ENCODE data around the gene KIF1C.
A peak's percentile ranks its signal among the peaks of the same experiment; 100 is the strongest.
"Not testable (repeated sequence)": the region's sequence is repeated elsewhere in the genome, so short reads cannot be mapped to it uniquely, and the experiment has no call there.

KIF1C gene

DNA sequence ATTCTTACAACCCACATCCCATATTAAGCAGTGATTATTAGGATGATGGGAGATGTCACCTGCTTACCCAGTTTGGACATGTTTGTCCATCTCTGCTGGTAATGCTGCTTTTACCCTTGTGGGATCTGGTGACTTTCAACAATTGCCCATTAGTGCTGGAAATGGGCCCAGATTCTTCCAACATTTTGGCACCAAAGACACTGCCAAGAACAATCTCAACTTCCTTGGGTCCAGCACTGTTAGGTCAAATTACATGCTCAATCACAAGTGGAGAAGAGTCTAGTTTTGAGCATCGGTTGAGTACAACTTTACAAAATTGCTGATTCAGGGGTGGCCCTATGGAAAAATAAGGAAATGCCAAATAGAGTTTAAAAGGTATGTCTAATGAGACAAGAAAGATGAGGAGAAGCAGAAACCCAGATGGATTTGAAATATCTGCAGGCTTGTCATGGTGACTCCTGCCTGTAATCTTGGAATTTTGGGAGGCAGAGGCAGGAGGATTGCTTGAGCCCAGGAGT lies 67.5 kb downstream of the KIF1C start:
- DNase-seq (ENCODE audit: low read depth): peak; percentile 29
- TF ChIP-seq, protein P1, sequence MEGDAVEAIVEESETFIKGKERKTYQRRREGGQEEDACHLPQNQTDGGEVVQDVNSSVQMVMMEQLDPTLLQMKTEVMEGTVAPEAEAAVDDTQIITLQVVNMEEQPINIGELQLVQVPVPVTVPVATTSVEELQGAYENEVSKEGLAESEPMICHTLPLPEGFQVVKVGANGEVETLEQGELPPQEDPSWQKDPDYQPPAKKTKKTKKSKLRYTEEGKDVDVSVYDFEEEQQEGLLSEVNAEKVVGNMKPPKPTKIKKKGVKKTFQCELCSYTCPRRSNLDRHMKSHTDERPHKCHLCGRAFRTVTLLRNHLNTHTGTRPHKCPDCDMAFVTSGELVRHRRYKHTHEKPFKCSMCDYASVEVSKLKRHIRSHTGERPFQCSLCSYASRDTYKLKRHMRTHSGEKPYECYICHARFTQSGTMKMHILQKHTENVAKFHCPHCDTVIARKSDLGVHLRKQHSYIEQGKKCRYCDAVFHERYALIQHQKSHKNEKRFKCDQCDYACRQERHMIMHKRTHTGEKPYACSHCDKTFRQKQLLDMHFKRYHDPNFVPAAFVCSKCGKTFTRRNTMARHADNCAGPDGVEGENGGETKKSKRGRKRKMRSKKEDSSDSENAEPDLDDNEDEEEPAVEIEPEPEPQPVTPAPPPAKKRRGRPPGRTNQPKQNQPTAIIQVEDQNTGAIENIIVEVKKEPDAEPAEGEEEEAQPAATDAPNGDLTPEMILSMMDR (IDR thresholded peaks at IDR 0.05; ENCODE audit: low read length, missing control alignments): no peak
- H3K4me3 ChIP-seq (replicated peaks; ENCODE audit: low read depth, low read length): no peak overlapping the region

DNA sequence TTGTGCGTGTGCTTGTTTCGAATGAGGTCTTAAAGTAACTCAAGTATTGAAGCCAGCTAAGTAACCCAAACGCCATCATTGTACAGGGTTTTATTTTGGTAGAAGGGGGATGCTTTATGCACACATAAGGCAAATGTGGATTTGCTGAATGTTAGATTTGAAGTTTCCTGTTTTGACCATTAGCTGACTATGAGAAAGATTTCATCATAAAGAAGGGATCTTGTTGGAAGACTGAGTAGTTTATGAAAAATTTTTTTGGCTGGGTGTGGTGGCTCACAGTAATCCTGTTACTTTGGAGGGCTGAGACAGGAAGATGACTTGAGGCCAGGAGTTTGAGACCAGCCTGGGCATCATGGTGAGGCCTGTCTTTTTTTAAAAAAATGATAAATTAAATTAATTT lies 70.5 kb downstream of the KIF1C start:
- no peak overlapping the region for H3K4me3 ChIP-seq (replicated peaks; ENCODE audit: low read depth, low read length)
- TF ChIP-seq, protein P1 (IDR thresholded peaks at IDR 0.05; ENCODE audit: low read length, missing control alignments): no peak
- no peak for DNase-seq (ENCODE audit: low read depth)

DNA sequence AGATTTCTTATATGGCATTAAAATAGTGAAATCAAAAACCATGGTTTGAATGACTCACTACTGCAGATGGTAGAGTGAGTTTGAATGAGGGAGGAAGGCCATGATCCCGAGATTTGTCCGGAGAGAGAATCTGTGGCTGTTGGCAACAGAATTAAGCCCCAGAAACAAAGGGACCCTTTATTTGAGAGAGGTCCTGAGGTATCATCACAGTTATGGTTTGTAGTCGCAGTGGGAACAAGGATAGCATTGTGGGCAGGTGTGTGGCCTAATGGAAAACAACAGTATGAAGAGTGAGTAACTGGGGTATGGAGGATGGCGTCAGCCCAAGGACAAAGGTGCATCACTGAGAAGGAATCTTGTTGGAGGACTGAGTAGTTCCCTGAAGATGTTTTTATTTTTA lies 72.0 kb downstream of the KIF1C start:
- no peak overlapping the region for H3K4me3 ChIP-seq (replicated peaks; ENCODE audit: low read depth, low read length)
- no peak for DNase-seq (ENCODE audit: low read depth)
- TF ChIP-seq, protein P1 (IDR thresholded peaks at IDR 0.05; ENCODE audit: low read length, missing control alignments): no peak

DNA sequence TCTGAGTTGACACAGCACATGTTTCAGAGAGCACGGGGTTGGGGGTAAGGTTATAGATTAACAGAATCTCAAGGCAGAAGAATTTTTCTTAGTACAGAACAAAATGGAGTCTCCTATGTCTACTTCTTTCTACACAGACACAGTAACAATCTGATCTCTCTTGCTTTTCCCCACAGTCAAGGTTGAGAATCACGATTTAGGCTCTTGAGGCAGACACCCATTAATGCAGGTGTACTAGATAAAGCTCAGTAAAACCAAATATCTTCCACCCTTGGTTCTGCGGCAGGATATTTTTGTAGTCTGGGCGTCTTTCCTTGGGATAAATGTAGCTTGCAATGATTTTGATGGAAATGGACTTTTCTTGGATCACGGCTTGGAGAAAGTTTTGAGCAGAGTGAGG lies 77.7 kb downstream of the KIF1C start:
- H3K4me3 ChIP-seq (replicated peaks; ENCODE audit: low read depth, low read length); DNase-seq (ENCODE audit: low read depth): not testable (repeated sequence)

DNA sequence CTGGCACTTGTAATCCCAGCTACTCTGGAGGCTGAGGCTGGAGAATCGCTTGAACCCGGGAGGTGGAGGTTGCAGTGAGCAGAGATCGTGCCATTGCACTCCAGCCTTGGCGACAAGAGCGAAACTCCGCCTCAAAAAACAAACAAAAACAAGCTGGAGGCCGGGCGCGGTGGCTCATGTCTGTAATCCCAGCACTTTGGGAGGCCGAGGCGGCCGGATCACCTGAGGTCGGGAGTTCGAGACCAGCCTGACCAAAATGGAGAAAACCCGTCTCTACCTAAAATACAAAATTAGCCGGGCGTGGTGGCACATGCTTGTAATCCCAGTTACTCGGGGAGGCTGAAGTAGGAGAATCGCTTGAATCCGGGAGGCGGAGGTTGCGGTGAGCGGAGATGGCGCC lies 79.5 kb downstream of the KIF1C start:
- not testable (repeated sequence) for H3K4me3 ChIP-seq (replicated peaks; ENCODE audit: low read depth, low read length)

DNA sequence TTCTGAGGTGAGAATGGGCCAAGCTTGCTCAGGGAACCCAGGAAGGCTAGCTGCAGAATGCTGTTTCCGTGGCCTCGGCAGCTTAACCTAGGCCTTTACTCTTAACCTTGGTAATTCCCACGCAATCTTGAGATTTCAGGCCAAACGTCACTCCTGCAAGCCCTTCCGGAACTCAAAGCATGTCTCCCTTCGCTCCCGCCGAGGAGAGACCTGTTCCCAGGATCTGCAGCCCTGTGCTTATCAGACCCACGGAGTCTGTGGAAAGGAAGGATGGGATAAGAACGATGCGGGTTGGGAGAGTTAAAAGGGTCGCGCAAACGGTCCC lies 80.0 kb downstream of the KIF1C start:
- DNase-seq (ENCODE audit: low read depth): no peak
- TF ChIP-seq, protein P1 (IDR thresholded peaks at IDR 0.05; ENCODE audit: low read length, missing control alignments): no peak
- peak overlapping the region; percentile 69 for H3K4me3 ChIP-seq (replicated peaks; ENCODE audit: low read depth, low read length)

More for the DNA sequence above, 79.5 kb downstream of the KIF1C start:
- DNase-seq (ENCODE audit: low read depth): not testable (repeated sequence)
